NOMO-1 (cell line): ENCODE results near the gene CCDC138.

Experiments
- DNase-seq, 2 experiments: peaks; one replicate each; lab custom pipeline; 2025; ENCODE audit not compliant: unreplicated experiment in 2 of 2; lab: John Stamatoyannopoulos, UW

CCDC138 gene

DNA sequence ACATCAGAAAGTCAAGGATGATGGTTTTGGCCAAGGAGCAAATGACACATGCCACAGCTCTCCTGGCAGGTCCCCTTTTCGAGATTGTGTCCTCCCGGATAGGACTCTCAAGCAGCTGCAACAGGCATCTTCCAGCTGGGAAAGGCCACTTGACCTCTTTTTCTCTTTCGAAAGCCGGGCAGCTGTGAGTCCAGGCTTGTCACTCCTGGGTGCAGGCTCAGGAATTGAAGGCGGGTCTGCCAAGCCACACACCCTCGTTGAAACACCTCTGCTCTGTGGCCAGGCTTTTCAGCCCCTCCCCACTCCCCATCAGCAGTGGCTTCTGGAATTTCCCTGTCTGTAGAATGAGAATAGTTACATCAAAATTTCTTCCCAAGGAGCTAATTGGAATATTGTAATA, 98.0 kb downstream of the CCDC138 start:
- DNase-seq, result no peak

DNA sequence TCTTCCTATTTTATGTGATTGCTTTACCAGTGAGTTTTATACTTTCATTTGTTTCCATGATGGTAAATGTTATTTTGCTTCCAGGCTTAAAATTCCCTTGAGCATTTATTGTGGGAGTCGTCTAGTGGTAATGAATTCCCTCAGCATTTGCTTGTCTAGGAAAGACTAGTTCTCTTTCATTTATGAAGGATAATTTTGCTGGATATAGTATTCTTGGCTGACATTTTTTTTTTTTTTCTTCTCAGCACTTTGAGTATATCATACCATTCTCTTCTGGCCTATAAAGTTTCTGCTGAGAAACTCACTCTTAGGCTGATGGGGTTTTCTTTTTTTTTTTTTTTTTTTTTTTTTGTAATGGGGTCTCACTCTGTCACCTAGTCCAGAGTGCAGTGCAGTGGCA, 103.3 kb downstream of the CCDC138 start:
- DNase-seq, result no peak

DNA sequence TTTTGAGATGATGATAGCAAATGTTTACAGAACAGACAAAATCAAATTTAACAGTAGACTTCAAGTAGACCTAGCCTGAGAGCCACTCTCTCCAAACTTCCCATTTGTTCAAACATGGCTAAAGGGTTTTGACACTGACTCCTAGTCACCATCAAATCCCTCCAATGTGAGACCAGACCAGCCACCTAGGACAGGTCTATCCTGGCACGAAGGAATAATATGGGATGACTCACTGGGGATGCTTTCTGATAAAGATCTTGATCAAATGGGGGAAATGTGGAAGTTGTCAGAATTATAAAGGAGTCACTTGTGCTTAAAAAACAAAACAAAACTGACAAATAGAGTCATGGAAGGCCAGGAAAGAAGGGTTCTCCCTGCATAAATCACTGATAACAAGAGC, 106.7 kb downstream of the CCDC138 start:
- DNase-seq, result no peak

DNA sequence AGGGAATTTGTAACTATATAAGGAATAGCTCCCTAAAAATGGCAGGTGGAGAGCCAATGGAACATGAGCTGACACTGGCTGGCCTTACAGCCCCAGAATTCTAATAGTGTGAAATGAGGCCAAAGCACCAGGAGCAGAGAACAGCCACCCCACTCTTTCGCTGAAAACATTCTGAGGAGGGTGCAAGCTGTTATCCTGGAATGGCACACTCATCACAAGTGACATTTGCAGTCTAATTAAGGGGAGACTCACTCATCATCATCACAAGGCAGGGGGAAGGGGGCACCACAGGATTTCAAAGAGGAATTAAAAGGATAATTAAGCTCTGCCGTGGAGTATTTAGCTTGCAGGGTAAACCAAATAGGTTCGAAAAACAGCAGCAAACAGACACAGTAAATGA, 108.2 kb downstream of the CCDC138 start:
- DNase-seq, result no peak

DNA sequence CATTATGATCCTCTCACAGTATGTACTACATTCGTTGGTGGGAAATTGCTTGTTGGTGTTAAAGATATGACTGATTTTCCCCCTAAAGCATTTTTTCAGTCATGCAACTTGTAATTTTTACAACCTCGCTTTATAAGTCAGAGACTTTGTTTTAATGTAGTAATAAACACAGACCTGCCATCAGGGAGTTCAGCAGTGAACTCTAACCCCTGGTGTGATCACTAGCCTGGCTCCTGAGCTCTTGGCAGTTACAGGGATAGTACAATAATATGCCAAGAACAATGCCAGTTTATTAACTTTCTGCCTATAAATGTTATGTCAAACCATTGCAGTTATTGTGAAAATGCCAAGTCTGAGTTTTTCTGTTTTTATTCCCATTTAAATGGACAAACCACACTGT, 108.6 kb downstream of the CCDC138 start:
- DNase-seq, result no peak

- no peak for DNase-seq
Observed at GRCh38 chr2:108896741-108897140, 110.2 kb downstream of the CCDC138 start.

- no peak for DNase-seq
Observed at GRCh38 chr2:108898315-108899082, 111.9 kb downstream of the CCDC138 start.

- DNase-seq, result no peak
Observed at GRCh38 chr2:108904680-108905079, 118.1 kb downstream of the CCDC138 start.

DNA sequence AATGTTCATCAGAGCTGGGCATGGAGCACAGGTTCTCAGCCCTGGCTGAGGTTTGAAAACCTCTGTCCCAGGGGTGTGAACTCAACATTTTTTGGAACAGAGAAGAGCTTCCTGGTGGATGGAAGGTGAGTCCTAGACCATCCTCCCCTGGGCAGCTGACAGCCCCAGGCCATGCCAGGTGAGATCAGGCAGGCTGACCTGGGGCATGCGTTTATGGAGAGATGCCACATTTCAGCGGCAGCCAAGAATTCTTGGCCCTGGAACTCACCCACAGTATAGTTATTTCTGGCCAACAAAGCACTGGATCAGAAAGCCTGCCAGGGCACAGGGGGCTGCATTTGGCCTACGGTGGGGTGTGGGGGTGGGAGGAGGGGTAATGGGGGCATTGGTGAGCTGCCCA, 118.6 kb downstream of the CCDC138 start:
- DNase-seq, result no peak

GRCh38 chr2:108905906-108906305, 119.3 kb downstream of the CCDC138 start:
- no peak for DNase-seq

GRCh38 chr2:108906403-108907077, 120.0 kb downstream of the CCDC138 start:
- DNase-seq, result no peak

GRCh38 chr2:108907822-108908712, 121.5 kb downstream of the CCDC138 start:
- no peak for DNase-seq

GRCh38 chr2:108908713-108909070, 122.1 kb downstream of the CCDC138 start:
- DNase-seq, result no peak

- no peak for DNase-seq
Observed at GRCh38 chr2:108909275-108909823, 122.8 kb downstream of the CCDC138 start.

GRCh38 chr2:108910011-108910431, 123.5 kb downstream of the CCDC138 start:
- no peak for DNase-seq

- no peak for DNase-seq
Observed at GRCh38 chr2:108910541-108911396, 124.2 kb downstream of the CCDC138 start.

GRCh38 chr2:108911401-108911800, 124.8 kb downstream of the CCDC138 start:
- DNase-seq, result no peak

DNA sequence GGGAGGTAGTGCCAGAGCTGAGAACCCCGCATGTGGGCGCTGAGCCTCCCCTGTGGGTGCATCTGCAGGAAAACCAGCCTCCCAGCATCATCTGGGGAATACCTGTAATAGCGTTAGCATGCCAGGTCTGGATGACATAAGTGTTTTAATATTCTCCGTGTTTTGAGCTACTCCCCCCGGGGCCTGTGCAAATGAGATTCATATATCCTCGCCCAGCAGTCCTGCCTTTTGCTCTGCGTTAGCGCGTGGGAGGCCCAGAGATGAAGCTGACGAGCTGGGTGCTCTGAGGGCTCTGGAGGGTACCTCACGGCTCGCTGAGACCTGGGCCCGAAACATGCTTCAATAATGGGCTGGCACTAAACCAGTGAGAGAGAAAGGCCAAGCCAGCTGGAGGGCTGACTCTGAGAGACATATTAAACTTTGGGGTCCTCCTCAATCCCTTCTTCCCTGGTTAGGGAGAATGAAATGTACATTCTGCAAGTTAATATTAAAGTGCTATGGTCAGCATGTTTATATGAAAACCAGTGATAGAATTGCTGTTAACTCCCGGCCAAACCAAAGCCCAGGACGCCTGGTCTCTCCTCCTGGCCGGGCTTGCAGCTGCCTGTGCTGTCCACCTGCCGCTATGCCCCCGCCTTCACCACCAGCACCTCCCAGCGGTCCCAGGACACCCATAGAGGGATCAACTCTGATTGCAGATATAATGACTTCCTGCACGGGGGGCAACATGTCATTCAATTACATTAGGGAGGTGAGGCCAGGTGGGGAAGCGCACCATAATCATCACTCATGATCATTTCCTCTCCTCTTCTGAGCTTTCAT, 125.4 kb downstream of the CCDC138 start:
- DNase-seq, result no peak

- no peak for DNase-seq
Observed at GRCh38 chr2:108912629-108912902, 126.0 kb downstream of the CCDC138 start.
